DND-41 (cell line): ENCODE results near the gene ZPBP2.
"Not testable (repeated sequence)": the region's sequence is repeated elsewhere in the genome, so short reads cannot be mapped to it uniquely, and the experiment has no call there.

ENCODE experiments used
- ATAC-seq: fragments of 200-7000 bp; cut with Tn5 transposase; 3 replicates; pipeline ENCODE4 v1.9.1; 2021; ENCODE audit warnings: low read depth; ENCODE audit not compliant: insufficient read depth
- DNase-seq: peaks from one replicate; pipeline ENCODE4 v3.0.0-alpha.2; 2020
- H2AFZ ChIP-seq: 2 replicates; pipeline ENCODE4 v1.6.0; 2012; ENCODE audit warnings: low read depth, low read length
- H3K27ac ChIP-seq: 2 replicates; pipeline ENCODE4 v1.5.1; 2012; ENCODE audit warnings: low read length, inconsistent platforms
- H3K27me3 ChIP-seq: fragments of 200-600 bp; sonication (generic); 2 replicates; pipeline ENCODE4 v1.6.0; 2012; ENCODE audit warnings: low read length, mild to moderate bottlenecking, inconsistent platforms; ENCODE audit not compliant: insufficient read depth, poor library complexity
- H3K36me3 ChIP-seq: 2 replicates; pipeline ENCODE4 v1.5.1; 2012; ENCODE audit warnings: low read length, inconsistent platforms; ENCODE audit not compliant: insufficient read depth
- H3K4me1 ChIP-seq: 2 replicates; pipeline ENCODE4 v1.5.1; 2012; ENCODE audit warnings: mild to moderate bottlenecking, low read length; ENCODE audit not compliant: insufficient read depth
- H3K4me2 ChIP-seq: 2 replicates; pipeline ENCODE4 v1.6.0; 2012; ENCODE audit warnings: mild to moderate bottlenecking, moderate library complexity, low read length, inconsistent platforms; ENCODE audit not compliant: insufficient read depth
- H3K4me3 ChIP-seq, 2 experiments: fragments of 200-600 bp in 1 of 2; shearing (Covaris generic) in 1 of 2; 2 replicates each; pipeline ENCODE4 v1.5.1; 2012 to 2016; ENCODE audit warnings: inconsistent platforms in 2 of 2, low read length in 2 of 2, mild to moderate bottlenecking in 2 of 2, low read depth in 1 of 2, moderate library complexity in 1 of 2
- H3K79me2 ChIP-seq: 2 replicates; pipeline ENCODE4 v1.6.0; 2012; ENCODE audit warnings: low read length, inconsistent platforms; ENCODE audit not compliant: insufficient read depth
- H3K9ac ChIP-seq: 2 replicates; pipeline ENCODE4 v1.6.0; 2012; ENCODE audit warnings: low read depth, mild to moderate bottlenecking, inconsistent platforms, low read length, moderate library complexity
- H3K9me3 ChIP-seq: 2 replicates; pipeline ENCODE4 v1.5.1; 2012; ENCODE audit warnings: low read length, moderate library complexity, mild to moderate bottlenecking, inconsistent platforms; ENCODE audit not compliant: insufficient read depth, severe bottlenecking
- H4K20me1 ChIP-seq: 2 replicates; pipeline ENCODE4 v1.6.0; 2012; ENCODE audit warnings: low read length; ENCODE audit not compliant: insufficient read depth
- CTCF ChIP-seq: IDR thresholded peaks from 2 replicates; pipeline ENCODE4 v1.5.1; 2012; ENCODE audit warnings: borderline replicate concordance, low read length, moderate library complexity, mild to moderate bottlenecking; ENCODE audit not compliant: poor library complexity, severe bottlenecking; ENCODE audit errors: extremely low read depth
- EZH2 ChIP-seq: IDR thresholded peaks from 3 replicates; pipeline ENCODE4 v1.6.1; 2012; ENCODE audit warnings: borderline replicate concordance, low read depth, mild to moderate bottlenecking, moderate library complexity, low read length, inconsistent platforms; ENCODE audit not compliant: severe bottlenecking

Gene ZPBP2

GRCh38 chr17:39870776-39871175, 2.8 kb downstream of the ZPBP2 start:
- Histone ChIP-seq H3K9ac (no peak overlapping the region), H3K4me3 (no peak overlapping the region), H3K36me3 (no peaks in the 10 kb centered on the region), H3K27me3 (peaks cover 15% of the 10 kb centered on the region), H4K20me1 (no peaks in the 10 kb centered on the region), H3K79me2 (no peaks in the 10 kb centered on the region), H3K4me2 (no peak overlapping the region), H3K9me3 (no peaks in the 10 kb centered on the region), H3K4me1 (no peaks in the 10 kb centered on the region), H3K27ac (no peak overlapping the region), H2AFZ (no peak overlapping the region)
- TF ChIP-seq CTCF (no peak), EZH2 (no peak)
- DNase-seq, result no peak
- no peak for ATAC-seq

GRCh38 chr17:39871801-39872200, 3.8 kb downstream of the ZPBP2 start:
- ATAC-seq (no peak), DNase-seq (no peak)
- Histone ChIP-seq H3K4me3 (no peak overlapping the region), H3K27ac (no peak overlapping the region), H3K4me1 (no peaks in the 10 kb centered on the region), H3K9ac (no peak overlapping the region), H3K79me2 (no peaks in the 10 kb centered on the region), H2AFZ (no peak overlapping the region), H3K9me3 (no peaks in the 10 kb centered on the region), H4K20me1 (no peaks in the 10 kb centered on the region), H3K4me2 (no peak overlapping the region), H3K36me3 (no peaks in the 10 kb centered on the region), H3K27me3 (peaks cover 13% of the 10 kb centered on the region)
- TF ChIP-seq CTCF (no peak), EZH2 (no peak)

- H2AFZ ChIP-seq, result no peak overlapping the region
- ATAC-seq (no peak; the same call in 2 of the 3 replicates), DNase-seq (no peak)
- no peaks in the 10 kb centered on the region for H3K79me2 ChIP-seq
- H3K4me3 ChIP-seq, result no peak overlapping the region
- H3K9me3 ChIP-seq, result no peaks in the 10 kb centered on the region
- no peaks in the 10 kb centered on the region for H3K36me3 ChIP-seq
- no peaks in the 10 kb centered on the region for H4K20me1 ChIP-seq
- no peak overlapping the region for H3K4me2 ChIP-seq
- H3K4me1 ChIP-seq, result no peaks in the 10 kb centered on the region
- H3K9ac ChIP-seq, result no peak overlapping the region
- TF ChIP-seq CTCF (peak; percentile 61), EZH2 (no peak)
- peaks cover 15% of the 10 kb centered on the region for H3K27me3 ChIP-seq
- no peak overlapping the region for H3K27ac ChIP-seq
These were observed 4.7 kb downstream of the ZPBP2 start for GRCh38 chr17:39872751-39873150.

- not testable (repeated sequence) for H3K36me3 ChIP-seq, H2AFZ ChIP-seq, DNase-seq, H3K27ac ChIP-seq, H3K4me2 ChIP-seq, H3K4me1 ChIP-seq, H3K79me2 ChIP-seq, H3K27me3 ChIP-seq, H3K4me3 ChIP-seq, H3K9me3 ChIP-seq, H4K20me1 ChIP-seq, H3K9ac ChIP-seq, ATAC-seq
These were observed 18.1 kb downstream of the ZPBP2 start for GRCh38 chr17:39886102-39886501.
